HG02981 (cell line): Measurements from ENCODE around the gene PTH.

Experiments used
- ATAC-seq: cut with Tn5 transposase; IDR thresholded peaks from one replicate; pipeline ENCODE4 v1.9.1; 2021; ENCODE audit warnings: mild to moderate bottlenecking, moderate library complexity; ENCODE audit not compliant: unreplicated experiment

Gene PTH

DNA sequence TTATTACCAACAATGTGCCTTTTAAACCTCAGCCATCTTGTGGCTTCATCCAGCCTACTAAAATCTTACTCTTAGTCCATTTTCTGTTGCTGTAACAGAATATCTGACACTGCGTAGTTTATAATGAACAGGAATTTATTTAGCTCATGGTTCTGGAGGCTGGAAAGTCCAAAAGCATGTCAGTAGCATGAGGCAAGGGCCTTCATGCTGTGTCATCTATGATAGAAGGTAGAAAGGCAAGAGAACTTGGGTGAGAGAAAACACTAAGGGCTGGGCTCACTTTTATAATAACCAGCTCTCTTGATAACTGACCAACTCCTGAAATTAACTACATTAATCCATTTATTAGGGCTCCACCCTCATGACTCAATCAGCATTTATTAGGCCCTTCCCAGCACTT is 46.3 kb downstream of the PTH start:
- no peak for ATAC-seq

DNA sequence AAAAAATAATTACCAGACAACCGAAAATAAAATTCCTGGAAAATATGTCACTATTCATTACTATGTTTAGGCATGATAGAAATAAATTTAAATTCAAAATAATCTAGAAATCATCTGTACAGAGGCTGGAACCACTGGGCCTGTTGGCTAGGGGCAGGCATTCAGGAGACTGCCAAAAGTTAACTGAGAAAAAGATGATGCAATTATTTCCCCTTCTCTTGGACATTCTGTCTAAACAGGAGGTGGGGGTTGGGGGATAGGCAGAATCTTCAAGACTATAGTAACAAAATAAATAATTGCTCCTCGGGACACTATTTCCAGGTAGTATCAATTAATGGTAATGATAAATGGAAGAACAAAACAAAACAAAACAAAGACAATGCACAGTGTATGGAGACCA is 46.9 kb downstream of the PTH start:
- no peak for ATAC-seq

DNA sequence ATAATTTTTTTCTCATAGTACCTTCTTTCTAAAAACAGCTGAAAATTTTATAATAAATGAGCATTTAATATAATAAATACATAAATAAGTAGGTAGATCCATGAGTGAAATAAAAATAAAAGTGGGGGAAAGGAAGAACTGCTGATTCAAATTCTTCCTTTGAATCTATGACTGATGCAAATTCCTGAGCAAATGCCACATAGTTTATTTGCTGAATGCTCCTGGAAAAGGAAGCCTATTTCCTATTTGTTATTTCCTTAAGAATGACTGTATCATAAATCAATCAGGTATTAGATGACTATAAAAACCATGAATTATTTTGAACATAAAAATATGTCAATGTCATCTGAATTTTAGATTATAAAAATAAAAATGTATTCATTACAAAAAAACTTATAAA is 49.4 kb downstream of the PTH start:
- no peak for ATAC-seq

DNA sequence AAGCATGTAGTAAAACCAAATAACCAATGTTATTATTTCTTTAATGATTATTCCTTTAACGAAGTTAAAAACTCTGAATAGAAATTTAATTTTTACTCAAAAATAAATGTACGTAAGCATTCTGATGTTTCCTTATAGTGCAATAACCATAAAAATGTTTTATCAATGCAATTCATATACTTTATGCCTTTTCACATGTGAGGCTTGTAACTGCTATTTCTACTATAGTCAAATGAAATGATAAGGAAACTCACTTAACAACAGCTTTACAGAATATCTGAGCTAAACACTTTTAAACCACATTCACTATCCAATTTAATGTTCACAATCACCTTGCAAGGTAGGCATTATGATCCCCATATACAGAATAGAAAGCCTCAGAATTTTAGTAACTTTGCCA is 50.2 kb downstream of the PTH start:
- ATAC-seq, result no peak
